ENCODE measurements around the gene SHOX. TPM values are rescaled to one million over a fixed set of nuclear protein-coding genes. Genes with fewer than 3 reads are reported as not detected.

Gene SHOX
- total RNA-seq, 1 experiment from 2014 or later: not detected

DNA sequence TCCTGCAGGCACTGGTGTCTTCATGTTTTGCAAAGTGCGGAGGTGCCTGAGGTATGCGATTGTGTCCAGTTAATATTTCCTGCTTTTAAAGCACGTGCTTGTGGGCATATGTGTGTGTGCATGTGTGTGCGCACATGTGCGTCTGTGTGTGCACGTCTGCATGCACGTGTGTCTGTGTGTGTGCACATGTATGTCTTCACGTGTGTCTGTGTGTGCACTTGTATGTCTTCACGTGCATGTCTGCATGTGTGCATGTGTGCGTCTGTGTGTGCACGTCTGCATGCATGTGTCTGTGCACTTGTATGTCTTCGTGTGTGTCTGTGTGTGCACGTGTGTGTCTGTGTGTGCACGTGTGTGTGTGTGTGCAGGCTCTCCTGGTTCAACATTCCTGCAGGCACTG lies 49.5 kb downstream of the SHOX start:
- Histone ChIP-seq H3K4me1 (ENCODE audit: control insufficient read depth in 1 of 2, insufficient read depth in 2 of 2, low read length in 2 of 2) (no peaks in the 10 kb centered on the region), H3K9ac (ENCODE audit: low read length) (no peak overlapping the region), H3K4me2 (ENCODE audit: low read length) (no peak overlapping the region), H3K79me2 (ENCODE audit: insufficient read depth, low read length) (no peaks in the 10 kb centered on the region), H3K27me3 (ENCODE audit: insufficient read depth, low read length) (no peaks in the 10 kb centered on the region; the same call in 1 of the 2 replicates), H2AFZ (ENCODE audit: low read depth, low read length, poor library complexity, severe bottlenecking) (no peak overlapping the region), H3K36me3 (ENCODE audit: control insufficient read depth in 1 of 2, insufficient read depth in 2 of 2, low read length in 2 of 2) (no peaks in the 10 kb centered on the region), H3K27ac (ENCODE audit: low read depth, low read length) (no peak overlapping the region), H3K9me2 (ENCODE audit: insufficient read depth) (no peaks in the 10 kb centered on the region), H3K4me3 (replicated peaks in 1 of 2; ENCODE audit: low read depth in 1 of 2, low read length in 2 of 2) (no peak overlapping the region), H3K9me3 (ENCODE audit: control insufficient read depth in 1 of 2, insufficient read depth in 1 of 2, low read depth in 1 of 2, low read length in 2 of 2) (no peaks in the 10 kb centered on the region), H4K20me1 (ENCODE audit: insufficient read depth) (no peaks in the 10 kb centered on the region)
- ChIA-PET CTCF (no interaction called here), POLR2A (no interaction called here), RAD21 (ENCODE audit: low non-redundant PET in 1 of 2, low total read pairs in 2 of 2, uncharacterized antibody in 2 of 2, unreplicated experiment in 2 of 2) (no interaction called here)
- intact Hi-C loops (cut with micrococcal nuclease): no loop called here
- TF ChIP-seq, protein P1, sequence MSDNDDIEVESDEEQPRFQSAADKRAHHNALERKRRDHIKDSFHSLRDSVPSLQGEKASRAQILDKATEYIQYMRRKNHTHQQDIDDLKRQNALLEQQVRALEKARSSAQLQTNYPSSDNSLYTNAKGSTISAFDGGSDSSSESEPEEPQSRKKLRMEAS (IDR thresholded peaks at IDR 0.05): no peak
- TF ChIP-seq TCF7L2 (IDR thresholded peaks at IDR 0.05; ENCODE audit: borderline replicate concordance, extremely low read depth, insufficient read depth, insufficient read length) (no peak), RAD21 (IDR thresholded peaks at IDR 0.05; ENCODE audit: low read depth) (no peak), ZNF274 (IDR thresholded peaks at IDR 0.05; ENCODE audit: low read depth, low read length) (no peak)
- TF ChIP-seq, protein P2, sequence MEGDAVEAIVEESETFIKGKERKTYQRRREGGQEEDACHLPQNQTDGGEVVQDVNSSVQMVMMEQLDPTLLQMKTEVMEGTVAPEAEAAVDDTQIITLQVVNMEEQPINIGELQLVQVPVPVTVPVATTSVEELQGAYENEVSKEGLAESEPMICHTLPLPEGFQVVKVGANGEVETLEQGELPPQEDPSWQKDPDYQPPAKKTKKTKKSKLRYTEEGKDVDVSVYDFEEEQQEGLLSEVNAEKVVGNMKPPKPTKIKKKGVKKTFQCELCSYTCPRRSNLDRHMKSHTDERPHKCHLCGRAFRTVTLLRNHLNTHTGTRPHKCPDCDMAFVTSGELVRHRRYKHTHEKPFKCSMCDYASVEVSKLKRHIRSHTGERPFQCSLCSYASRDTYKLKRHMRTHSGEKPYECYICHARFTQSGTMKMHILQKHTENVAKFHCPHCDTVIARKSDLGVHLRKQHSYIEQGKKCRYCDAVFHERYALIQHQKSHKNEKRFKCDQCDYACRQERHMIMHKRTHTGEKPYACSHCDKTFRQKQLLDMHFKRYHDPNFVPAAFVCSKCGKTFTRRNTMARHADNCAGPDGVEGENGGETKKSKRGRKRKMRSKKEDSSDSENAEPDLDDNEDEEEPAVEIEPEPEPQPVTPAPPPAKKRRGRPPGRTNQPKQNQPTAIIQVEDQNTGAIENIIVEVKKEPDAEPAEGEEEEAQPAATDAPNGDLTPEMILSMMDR (IDR thresholded peaks at IDR 0.05 in 2 of 3, conservative IDR thresholded peaks at IDR 0.05 in 1 of 3; ENCODE audit: borderline replicate concordance in 1 of 3, insufficient read depth in 1 of 3, low read depth in 2 of 3, low read length in 2 of 3): no peak
- ATAC-seq (no peak), DNase-seq (ENCODE audit: low read depth, low spot score) (no peak)
- no TSS peak for BruUV-seq (replicated peaks)

DNA sequence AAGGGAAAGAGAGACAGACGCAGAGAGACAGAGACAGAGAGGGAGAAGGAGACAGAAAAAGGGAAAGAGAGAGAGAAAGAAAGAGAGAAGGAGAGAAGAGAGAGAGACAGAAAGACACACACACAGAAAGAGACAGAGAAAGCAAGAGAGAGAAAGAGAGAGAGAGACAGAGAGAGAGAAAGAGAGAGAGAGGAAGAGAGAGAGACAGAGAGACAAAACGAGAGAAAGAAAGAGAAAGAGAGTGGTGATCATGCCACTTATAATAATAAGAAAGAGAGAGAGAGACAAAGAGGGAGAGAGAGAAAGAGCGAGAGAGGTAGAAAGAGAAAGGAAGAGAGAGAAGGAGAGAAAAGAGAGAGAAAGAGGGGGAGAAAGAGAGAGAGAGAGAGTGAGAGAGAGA lies 51.4 kb downstream of the SHOX start:
- Histone ChIP-seq H3K27ac (ENCODE audit: low read depth, low read length) (no peak overlapping the region), H3K4me3 (replicated peaks in 1 of 2; ENCODE audit: low read depth in 1 of 2, low read length in 2 of 2) (no peak overlapping the region), H3K27me3 (ENCODE audit: insufficient read depth, low read length) (no peaks in the 10 kb centered on the region; the same call in 1 of the 2 replicates), H4K20me1 (ENCODE audit: insufficient read depth) (no peaks in the 10 kb centered on the region), H3K4me2 (ENCODE audit: low read length) (no peak overlapping the region), H3K9me2 (ENCODE audit: insufficient read depth) (no peaks in the 10 kb centered on the region), H3K9ac (ENCODE audit: low read length) (no peak overlapping the region), H3K4me1 (ENCODE audit: control insufficient read depth in 1 of 2, insufficient read depth in 2 of 2, low read length in 2 of 2) (no peaks in the 10 kb centered on the region), H3K9me3 (ENCODE audit: control insufficient read depth in 1 of 2, insufficient read depth in 1 of 2, low read depth in 1 of 2, low read length in 2 of 2) (no peaks in the 10 kb centered on the region), H3K36me3 (ENCODE audit: control insufficient read depth in 1 of 2, insufficient read depth in 2 of 2, low read length in 2 of 2) (no peaks in the 10 kb centered on the region), H3K79me2 (ENCODE audit: insufficient read depth, low read length) (no peaks in the 10 kb centered on the region), H2AFZ (ENCODE audit: low read depth, low read length, poor library complexity, severe bottlenecking) (no peak overlapping the region)
- CTCF ChIA-PET: no interaction called here
- DNase-seq (ENCODE audit: low read depth, low spot score): no peak
- ATAC-seq: no peak
- RAD21 ChIA-PET (ENCODE audit: low non-redundant PET in 1 of 2, low total read pairs in 2 of 2, uncharacterized antibody in 2 of 2, unreplicated experiment in 2 of 2): no interaction called here
- BruUV-seq (replicated peaks): no TSS peak
- POLR2A ChIA-PET: no interaction called here
- intact Hi-C loops (cut with micrococcal nuclease): no loop called here
- TF ChIP-seq CBX3 (IDR thresholded peaks at IDR 0.05; ENCODE audit: low read depth) (no peak), ZNF274 (IDR thresholded peaks at IDR 0.05; ENCODE audit: low read depth, low read length) (no peak), POLR2AphosphoS5 (IDR thresholded peaks at IDR 0.05; ENCODE audit: low read depth, low read length) (no peak), ZFX (IDR thresholded peaks at IDR 0.05) (no peak), YY1 (IDR thresholded peaks at IDR 0.05; ENCODE audit: extremely low read depth, insufficient replicate concordance, low read depth, low read length) (no peak)
- TF ChIP-seq, protein P3, sequence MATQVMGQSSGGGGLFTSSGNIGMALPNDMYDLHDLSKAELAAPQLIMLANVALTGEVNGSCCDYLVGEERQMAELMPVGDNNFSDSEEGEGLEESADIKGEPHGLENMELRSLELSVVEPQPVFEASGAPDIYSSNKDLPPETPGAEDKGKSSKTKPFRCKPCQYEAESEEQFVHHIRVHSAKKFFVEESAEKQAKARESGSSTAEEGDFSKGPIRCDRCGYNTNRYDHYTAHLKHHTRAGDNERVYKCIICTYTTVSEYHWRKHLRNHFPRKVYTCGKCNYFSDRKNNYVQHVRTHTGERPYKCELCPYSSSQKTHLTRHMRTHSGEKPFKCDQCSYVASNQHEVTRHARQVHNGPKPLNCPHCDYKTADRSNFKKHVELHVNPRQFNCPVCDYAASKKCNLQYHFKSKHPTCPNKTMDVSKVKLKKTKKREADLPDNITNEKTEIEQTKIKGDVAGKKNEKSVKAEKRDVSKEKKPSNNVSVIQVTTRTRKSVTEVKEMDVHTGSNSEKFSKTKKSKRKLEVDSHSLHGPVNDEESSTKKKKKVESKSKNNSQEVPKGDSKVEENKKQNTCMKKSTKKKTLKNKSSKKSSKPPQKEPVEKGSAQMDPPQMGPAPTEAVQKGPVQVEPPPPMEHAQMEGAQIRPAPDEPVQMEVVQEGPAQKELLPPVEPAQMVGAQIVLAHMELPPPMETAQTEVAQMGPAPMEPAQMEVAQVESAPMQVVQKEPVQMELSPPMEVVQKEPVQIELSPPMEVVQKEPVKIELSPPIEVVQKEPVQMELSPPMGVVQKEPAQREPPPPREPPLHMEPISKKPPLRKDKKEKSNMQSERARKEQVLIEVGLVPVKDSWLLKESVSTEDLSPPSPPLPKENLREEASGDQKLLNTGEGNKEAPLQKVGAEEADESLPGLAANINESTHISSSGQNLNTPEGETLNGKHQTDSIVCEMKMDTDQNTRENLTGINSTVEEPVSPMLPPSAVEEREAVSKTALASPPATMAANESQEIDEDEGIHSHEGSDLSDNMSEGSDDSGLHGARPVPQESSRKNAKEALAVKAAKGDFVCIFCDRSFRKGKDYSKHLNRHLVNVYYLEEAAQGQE (IDR thresholded peaks at IDR 0.05; ENCODE audit: low read depth): no peak
- TF ChIP-seq, protein P4, sequence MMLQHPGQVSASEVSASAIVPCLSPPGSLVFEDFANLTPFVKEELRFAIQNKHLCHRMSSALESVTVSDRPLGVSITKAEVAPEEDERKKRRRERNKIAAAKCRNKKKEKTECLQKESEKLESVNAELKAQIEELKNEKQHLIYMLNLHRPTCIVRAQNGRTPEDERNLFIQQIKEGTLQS (IDR thresholded peaks at IDR 0.05): no peak
- TF ChIP-seq, protein P5, sequence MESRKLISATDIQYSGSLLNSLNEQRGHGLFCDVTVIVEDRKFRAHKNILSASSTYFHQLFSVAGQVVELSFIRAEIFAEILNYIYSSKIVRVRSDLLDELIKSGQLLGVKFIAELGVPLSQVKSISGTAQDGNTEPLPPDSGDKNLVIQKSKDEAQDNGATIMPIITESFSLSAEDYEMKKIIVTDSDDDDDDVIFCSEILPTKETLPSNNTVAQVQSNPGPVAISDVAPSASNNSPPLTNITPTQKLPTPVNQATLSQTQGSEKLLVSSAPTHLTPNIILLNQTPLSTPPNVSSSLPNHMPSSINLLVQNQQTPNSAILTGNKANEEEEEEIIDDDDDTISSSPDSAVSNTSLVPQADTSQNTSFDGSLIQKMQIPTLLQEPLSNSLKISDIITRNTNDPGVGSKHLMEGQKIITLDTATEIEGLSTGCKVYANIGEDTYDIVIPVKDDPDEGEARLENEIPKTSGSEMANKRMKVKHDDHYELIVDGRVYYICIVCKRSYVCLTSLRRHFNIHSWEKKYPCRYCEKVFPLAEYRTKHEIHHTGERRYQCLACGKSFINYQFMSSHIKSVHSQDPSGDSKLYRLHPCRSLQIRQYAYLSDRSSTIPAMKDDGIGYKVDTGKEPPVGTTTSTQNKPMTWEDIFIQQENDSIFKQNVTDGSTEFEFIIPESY (IDR thresholded peaks at IDR 0.05; ENCODE audit: extremely low read depth, insufficient replicate concordance, low read length): no peak
